K562 (cell line): Measurements from ENCODE around the gene HMGB1. TPM values are rescaled to one million over a fixed set of nuclear protein-coding genes. Genes with fewer than 3 reads are reported as not detected.

ENCODE experiments used
- ATAC-seq: fragments of 200-7000 bp; cut with Tn5 transposase; 3 replicates; pipeline ENCODE4 v1.9.1; 2020; ENCODE audit warnings: moderate library complexity
- BruUV-seq: library from RNA; stranded (reverse); fragments of 400-500 nt; replicated peaks from 2 replicates; lab custom pipeline; 2021; lab: Mats Ljungman, UMichigan
- CTCF ChIA-PET: fragments of 300-600 bp; formaldehyde crosslinking; extraction: SDS; loops from one replicate; lab custom pipeline; 2021; ENCODE audit warnings: low intra/inter-chr PET ratio; lab: Yijun Ruan, JAX
- POLR2A ChIA-PET: fragments of 300-600, 350-650 bp; sonication (Branson Sonifier 250); formaldehyde crosslinking; extraction: SDS; loops from one replicate; lab custom pipeline; 2021; ENCODE audit warnings: antibody characterized with exemption, inconsistent platforms; lab: Yijun Ruan, JAX
- DNase-seq, 4 experiments: peaks; one replicate each; pipeline versions ENCODE4 v3.0.0 to v3.0.0-alpha.2; 2011 to 2018; ENCODE audit warnings: low spot score in 3 of 4, mixed read lengths in 3 of 4; ENCODE audit errors: extremely low read depth in 1 of 4
- FAIRE-seq: peaks from 2 replicates; lab custom pipeline; 2011; peaks lifted over from hg19 to GRCh38; lab: Jason Lieb, UNC
- H2AFZ ChIP-seq: 2 replicates; pipeline ENCODE4 v1.6.0; 2011; ENCODE audit warnings: low read depth, low read length, control low read depth, inconsistent platforms
- H3K27ac ChIP-seq: fragments of 200-600 bp; 3 replicates; pipeline ENCODE4 v1.8.0; 2011; ENCODE audit warnings: low read depth, mild to moderate bottlenecking, control low read depth, inconsistent platforms, low read length, moderate library complexity, mixed read lengths; ENCODE audit errors: extremely low read depth
- H3K27me3 ChIP-seq, 2 experiments: fragments of 300-600 bp in 1 of 2; 2 replicates in 1 of 2; 3 replicates in 1 of 2; pipeline versions ENCODE4 v1.6.0 to v1.8.0; 2011; ENCODE audit warnings: inconsistent platforms in 2 of 2, low read length in 2 of 2, mild to moderate bottlenecking in 1 of 2, mixed read lengths in 1 of 2, moderate library complexity in 1 of 2; ENCODE audit not compliant: control insufficient read depth in 2 of 2, insufficient read depth in 2 of 2
- H3K36me3 ChIP-seq: fragments of 300-600 bp; 3 replicates; pipeline ENCODE4 v1.8.0; 2011; ENCODE audit warnings: mild to moderate bottlenecking, low read length, inconsistent platforms; ENCODE audit not compliant: control insufficient read depth, insufficient read depth
- H3K4me1 ChIP-seq, 2 experiments: fragments of 200-600 bp in 1 of 2; replicated peaks in 1 of 2; 2 replicates in 1 of 2; 3 replicates in 1 of 2; pipeline versions ENCODE4 v1.5.1 to v1.8.0; 2011; ENCODE audit warnings: inconsistent platforms in 2 of 2, low read length in 2 of 2, mild to moderate bottlenecking in 1 of 2, mixed read lengths in 1 of 2, moderate library complexity in 1 of 2; ENCODE audit not compliant: control insufficient read depth in 2 of 2, insufficient read depth in 2 of 2
- H3K4me2 ChIP-seq: 2 replicates; pipeline ENCODE4 v1.6.1; 2011; ENCODE audit warnings: low read length, control low read depth, inconsistent platforms, mixed read lengths; ENCODE audit not compliant: insufficient read depth
- H3K4me3 ChIP-seq: fragments of 200-600 bp; sonication (generic), shearing (Covaris generic); 2 replicates; pipeline ENCODE4 v1.5.1; 2016; ENCODE audit warnings: control low read depth, inconsistent platforms
- H3K79me2 ChIP-seq: fragments of 200-600 bp; 3 replicates; pipeline ENCODE4 v1.8.0; 2011; ENCODE audit warnings: low read length, inconsistent platforms; ENCODE audit not compliant: control insufficient read depth, insufficient read depth
- H3K9ac ChIP-seq, 2 experiments: 2 replicates each; pipeline versions ENCODE4 v1.6.0 to v1.6.1; 2011; ENCODE audit warnings: low read depth in 2 of 2, low read length in 2 of 2, control low read depth in 1 of 2, inconsistent platforms in 1 of 2, mild to moderate bottlenecking in 1 of 2, mixed read lengths in 1 of 2; ENCODE audit not compliant: insufficient read depth in 1 of 2
- H3K9me1 ChIP-seq: one replicate; pipeline ENCODE4 v1.6.0; 2011; ENCODE audit warnings: inconsistent platforms, mild to moderate bottlenecking, low read length, moderate library complexity; ENCODE audit not compliant: control insufficient read depth, insufficient read depth
- H3K9me3 ChIP-seq: replicated peaks from 2 replicates; pipeline ENCODE4 v1.5.1; 2011; ENCODE audit warnings: low read depth, low read length, inconsistent platforms; ENCODE audit not compliant: control insufficient read depth, insufficient read depth
- H4K20me1 ChIP-seq: replicated peaks from 2 replicates; pipeline ENCODE4 v1.6.1; 2011; ENCODE audit warnings: low read length, inconsistent platforms, mixed read lengths; ENCODE audit not compliant: control insufficient read depth, insufficient read depth
- BRD9 ChIP-seq: fragments of 450-650 bp; IDR thresholded peaks from 2 replicates; pipeline ENCODE4 v1.6.1; 2018; ENCODE audit warnings: low read depth; ENCODE audit not compliant: partially characterized antibody
- CC2D1A ChIP-seq: fragments of 450-650 bp; IDR thresholded peaks from 2 replicates; pipeline ENCODE4 v1.6.1; 2017; ENCODE audit warnings: mild to moderate bottlenecking
- FUS ChIP-seq: fragments of 200-400 bp; formaldehyde crosslinking; optimal IDR thresholded peaks from 2 replicates; pipeline ENCODE3; 2017; ENCODE audit warnings: low read depth, low read length
- HSF4 ChIP-seq: fragments of 250-450 bp; sonication (Bioruptor Pico); IDR thresholded peaks from 2 replicates; pipeline ENCODE4 v2.1.2; 2022; ENCODE audit warnings: mild to moderate bottlenecking, moderate library complexity, borderline replicate concordance
- ZNF282 ChIP-seq: sonication (generic); formaldehyde crosslinking; IDR thresholded peaks from 2 replicates; pipeline ENCODE4 v1.8.1; 2023; ENCODE audit warnings: missing genetic modification reagents
- ZNF592 ChIP-seq: fragments of 450-650 bp; IDR thresholded peaks from 2 replicates; pipeline ENCODE4 v1.6.1; 2017; ENCODE audit warnings: antibody characterized with exemption, mild to moderate bottlenecking
- WGBS: fragments of 100-300 bp; shearing (Covaris generic); methylation state at CpG from one replicate; pipeline ENCODE4 v1.1.6; 2016; ENCODE audit warnings: low coverage, mixed read lengths; ENCODE audit not compliant: insufficient coverage; ENCODE audit errors: missing lambda C conversion rate; 5-methylcytosine and 5-hydroxymethylcytosine counted together
- in situ Hi-C: fragments of 300-500 bp; cut with MboI; formaldehyde crosslinking; loops from 4 replicates; pipeline ENCODE4 v1.15.0; 2018; ENCODE audit warnings: inconsistent platforms, mixed read lengths
- intact Hi-C: fragments of 100-400 bp; cut with micrococcal nuclease; formaldehyde crosslinking; loops from 2 replicates; pipeline ENCODE4 v1.14.2; 2022
- polyA plus RNA-seq, 8 experiments: library from polyadenylated mRNA; depleted of rRNA in 4 of 8; stranded (reverse) in 5 of 8; unstranded in 3 of 8; fragments of >200 nt; fragmentation: Nextera tagmentation in 2 of 8; fragmentation: Illumina TruSeq in 1 of 8; extraction: Ambion mirVana in 2 of 8; extraction: Trizol in 1 of 8; gene quantifications; 2 replicates each; pipeline versions ENCODE4 v1.2.1 to v1.2.3, GENCODE V29; 2011 to 2014; ENCODE audit warnings: inconsistent platforms in 1 of 8, missing spikeins in 1 of 8
- total RNA-seq, 7 experiments: library from RNA; depleted of rRNA in 6 of 7; stranded (reverse); fragments of >200 nt in 6 of 7; fragmentation: Illumina TruSeq in 2 of 7; extraction: Trizol in 2 of 7; gene quantifications; 2 replicates each; pipeline versions ENCODE4 v1.2.1 to v1.2.3, GENCODE V29; 2011 to 2021; ENCODE audit warnings: low replicate concordance in 1 of 7
- TF ChIP-seq, protein P1 (sequence below), 2 experiments: fragments of 200-800 bp in 1 of 2; sonication (Bioruptor generic) in 1 of 2; sonication (generic) in 1 of 2; formaldehyde crosslinking in 1 of 2; IDR thresholded peaks in 1 of 2; conservative IDR thresholded peaks in 1 of 2; 2 replicates each; pipeline versions ENCODE4 v1.5.0 to v1.6.1; 2016 to 2020; ENCODE audit warnings: missing compliant biosample characterization in 1 of 2, missing genetic modification characterization in 1 of 2, missing genetic modification reagents in 1 of 2
- TF ChIP-seq, protein P2 (sequence below): fragments of 250-450 bp; sonication (Bioruptor Pico); IDR thresholded peaks from 2 replicates; pipeline ENCODE4 v1.4.0; 2020
- TF ChIP-seq, protein P3 (sequence below): fragments of 250-450 bp; sonication (Bioruptor Pico); IDR thresholded peaks from 2 replicates; pipeline ENCODE4 v1.5.1; 2021; ENCODE audit warnings: mild to moderate bottlenecking
- TF ChIP-seq, protein P4 (sequence below): fragments of 450-650 bp; formaldehyde crosslinking; IDR thresholded peaks from 2 replicates; pipeline ENCODE4 v1.4.0; 2020; ENCODE audit warnings: mild to moderate bottlenecking, mixed read lengths
- TF ChIP-seq, protein P5 (sequence below): fragments of 250-450 bp; sonication (Bioruptor Pico); IDR thresholded peaks from 2 replicates; pipeline ENCODE4 v1.6.1; 2021; ENCODE audit warnings: mild to moderate bottlenecking

Gene HMGB1
- total and polyA plus RNA-seq, 9 of the 15 experiments (the other 6 are each of a cell fraction or from before 2014, with no cell fraction given) = 442 to 1,896 (median 933) TPM

DNA sequence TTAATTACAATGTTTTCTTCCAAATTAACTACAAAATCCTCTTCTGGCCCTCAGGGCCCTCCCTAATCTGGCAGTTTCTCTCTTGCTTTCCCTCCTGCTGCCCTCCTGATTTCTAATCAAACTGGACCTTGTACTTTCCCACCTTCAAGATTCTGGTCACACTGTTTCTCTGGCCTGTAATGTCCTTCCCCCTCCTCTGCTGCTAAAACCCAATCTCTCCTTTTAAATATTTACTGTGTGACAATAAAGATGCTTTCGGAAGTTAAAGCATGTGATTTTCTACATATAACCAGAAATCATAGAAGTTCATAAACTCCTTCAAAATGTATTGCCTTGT, 14.1 kb upstream of the HMGB1 start:
- H3K27me3 ChIP-seq = peaks cover 5 to 13% of the 10 kb centered on the region in 2 experiments; a peak in 4 of 5 replicates
- WGBS = 44% methylated on average over 1 of the region's 1 CpG
- H3K9me3 ChIP-seq = no peaks in the 10 kb centered on the region
- H4K20me1 ChIP-seq = no peaks in the 10 kb centered on the region; the same call in 1 of the 2 replicates
- H2AFZ ChIP-seq = no peak overlapping the region
- DNase-seq = no peak
- H3K4me3 ChIP-seq = no peak overlapping the region
- in situ Hi-C loops = no loop called here
- H3K4me1 ChIP-seq = no peaks in the 10 kb centered on the region
- H3K9me1 ChIP-seq = no peaks in the 10 kb centered on the region
- FAIRE-seq = no peak
- H3K4me2 ChIP-seq = no peak overlapping the region
- no peak for ATAC-seq
- no TSS peak for BruUV-seq
- H3K36me3 ChIP-seq = no peaks in the 10 kb centered on the region
- H3K79me2 ChIP-seq = no peaks in the 10 kb centered on the region
- no peak overlapping the region for H3K9ac ChIP-seq
- ChIA-PET POLR2A (no interaction called here), CTCF (no interaction called here)
- intact Hi-C loops = no loop called here
- H3K27ac ChIP-seq = no peak overlapping the region
- TF ChIP-seq, protein P1, sequence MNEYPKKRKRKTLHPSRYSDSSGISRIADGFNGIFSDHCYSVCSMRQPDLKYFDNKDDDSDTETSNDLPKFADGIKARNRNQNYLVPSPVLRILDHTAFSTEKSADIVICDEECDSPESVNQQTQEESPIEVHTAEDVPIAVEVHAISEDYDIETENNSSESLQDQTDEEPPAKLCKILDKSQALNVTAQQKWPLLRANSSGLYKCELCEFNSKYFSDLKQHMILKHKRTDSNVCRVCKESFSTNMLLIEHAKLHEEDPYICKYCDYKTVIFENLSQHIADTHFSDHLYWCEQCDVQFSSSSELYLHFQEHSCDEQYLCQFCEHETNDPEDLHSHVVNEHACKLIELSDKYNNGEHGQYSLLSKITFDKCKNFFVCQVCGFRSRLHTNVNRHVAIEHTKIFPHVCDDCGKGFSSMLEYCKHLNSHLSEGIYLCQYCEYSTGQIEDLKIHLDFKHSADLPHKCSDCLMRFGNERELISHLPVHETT (CRISPR knock-in tag; conservative IDR thresholded peaks at IDR 0.05 in 1 of 2, IDR thresholded peaks at IDR 0.05 in 1 of 2) = no peak
- TF ChIP-seq, protein P2, sequence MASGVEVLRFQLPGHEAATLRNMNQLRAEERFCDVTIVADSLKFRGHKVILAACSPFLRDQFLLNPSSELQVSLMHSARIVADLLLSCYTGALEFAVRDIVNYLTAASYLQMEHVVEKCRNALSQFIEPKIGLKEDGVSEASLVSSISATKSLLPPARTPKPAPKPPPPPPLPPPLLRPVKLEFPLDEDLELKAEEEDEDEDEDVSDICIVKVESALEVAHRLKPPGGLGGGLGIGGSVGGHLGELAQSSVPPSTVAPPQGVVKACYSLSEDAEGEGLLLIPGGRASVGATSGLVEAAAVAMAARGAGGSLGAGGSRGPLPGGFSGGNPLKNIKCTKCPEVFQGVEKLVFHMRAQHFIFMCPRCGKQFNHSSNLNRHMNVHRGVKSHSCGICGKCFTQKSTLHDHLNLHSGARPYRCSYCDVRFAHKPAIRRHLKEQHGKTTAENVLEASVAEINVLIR (CRISPR knock-in tag) = no peak
- TF ChIP-seq, protein P3, sequence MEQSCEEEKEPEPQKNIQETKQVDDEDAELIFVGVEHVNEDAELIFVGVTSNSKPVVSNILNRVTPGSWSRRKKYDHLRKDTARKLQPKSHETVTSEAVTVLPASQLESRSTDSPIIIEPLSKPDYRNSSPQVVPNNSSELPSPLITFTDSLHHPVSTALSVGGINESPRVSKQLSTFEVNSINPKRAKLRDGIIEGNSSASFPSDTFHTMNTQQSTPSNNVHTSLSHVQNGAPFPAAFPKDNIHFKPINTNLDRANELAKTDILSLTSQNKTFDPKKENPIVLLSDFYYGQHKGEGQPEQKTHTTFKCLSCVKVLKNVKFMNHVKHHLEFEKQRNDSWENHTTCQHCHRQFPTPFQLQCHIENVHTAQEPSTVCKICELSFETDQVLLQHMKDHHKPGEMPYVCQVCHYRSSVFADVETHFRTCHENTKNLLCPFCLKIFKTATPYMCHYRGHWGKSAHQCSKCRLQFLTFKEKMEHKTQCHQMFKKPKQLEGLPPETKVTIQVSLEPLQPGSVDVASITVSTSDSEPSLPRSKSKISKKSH (CRISPR knock-in tag) = no peak
- TF ChIP-seq FUS = no peak
- TF ChIP-seq BRD9 = no peak
- no peak for TF ChIP-seq ZNF592
- no peak for TF ChIP-seq ZNF282 (CRISPR knock-in tag)
- TF ChIP-seq CC2D1A = no peak
- TF ChIP-seq, protein P4, sequence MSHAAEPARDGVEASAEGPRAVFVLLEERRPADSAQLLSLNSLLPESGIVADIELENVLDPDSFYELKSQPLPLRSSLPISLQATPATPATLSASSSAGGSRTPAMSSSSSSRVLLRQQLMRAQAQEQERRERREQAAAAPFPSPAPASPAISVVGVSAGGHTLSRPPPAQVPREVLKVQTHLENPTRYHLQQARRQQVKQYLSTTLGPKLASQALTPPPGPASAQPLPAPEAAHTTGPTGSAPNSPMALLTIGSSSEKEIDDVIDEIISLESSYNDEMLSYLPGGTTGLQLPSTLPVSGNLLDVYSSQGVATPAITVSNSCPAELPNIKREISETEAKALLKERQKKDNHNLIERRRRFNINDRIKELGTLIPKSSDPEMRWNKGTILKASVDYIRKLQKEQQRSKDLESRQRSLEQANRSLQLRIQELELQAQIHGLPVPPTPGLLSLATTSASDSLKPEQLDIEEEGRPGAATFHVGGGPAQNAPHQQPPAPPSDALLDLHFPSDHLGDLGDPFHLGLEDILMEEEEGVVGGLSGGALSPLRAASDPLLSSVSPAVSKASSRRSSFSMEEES (CRISPR knock-in tag) = no peak
- TF ChIP-seq HSF4 (CRISPR knock-in tag) = no peak
- TF ChIP-seq, protein P5, sequence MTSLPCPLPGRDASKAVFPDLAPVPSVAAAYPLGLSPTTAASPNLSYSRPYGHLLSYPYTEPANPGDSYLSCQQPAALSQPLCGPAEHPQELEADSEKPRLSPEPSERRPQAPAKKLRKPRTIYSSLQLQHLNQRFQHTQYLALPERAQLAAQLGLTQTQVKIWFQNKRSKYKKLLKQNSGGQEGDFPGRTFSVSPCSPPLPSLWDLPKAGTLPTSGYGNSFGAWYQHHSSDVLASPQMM = no peak
